ENCODE measurements around the gene CAPN1. TPM values are rescaled to one million over a fixed set of nuclear protein-coding genes. Genes with fewer than 3 reads are reported as not detected.

Gene CAPN1
- total RNA-seq, 1 experiment from 2014 or later: 256 TPM

- peaks cover 6% of the 10 kb centered on the region for H3K36me3 ChIP-seq (ENCODE audit: control insufficient read depth, insufficient read depth, low read length)
- H3K27ac ChIP-seq (ENCODE audit: low read length): no peak overlapping the region
- no peak for DNase-seq (ENCODE audit: low read depth, low spot score)
Observed at GRCh38 chr11:65206901-65207300, 25.2 kb downstream of the CAPN1 start.

More at GRCh38 chr11:65206901-65207300, 25.2 kb downstream of the CAPN1 start:
- intact Hi-C loops (cut with micrococcal nuclease; ENCODE audit: unreplicated experiment) (no loop called here), in situ Hi-C loops (cut with HindIII; ENCODE audit: low pct_unique_long_range_greater_than_20kb, low sequenced_read_pairs) (no loop called here)
- ChIA-PET CTCF (interaction anchor here (0.5 to 0.9 kb wide), 4 partner anchors 15 to 127 kb away, joined by 3 to 13 read pairs (median 6); partner anchors contain the start of gene DPF2), POLR2A (interaction anchor here (0.5 kb wide), 1 partner anchor 488 kb away, joined by 13 read pairs; no protein-coding TSS in a partner anchor)
- BruUV-seq (replicated peaks): no TSS peak
- Histone ChIP-seq H3K27me3 (ENCODE audit: control insufficient read depth, insufficient read depth, low read length) (no peaks in the 10 kb centered on the region), H3K4me1 (ENCODE audit: control insufficient read depth, insufficient read depth, low read length) (no peaks in the 10 kb centered on the region), H3K4me3 (ENCODE audit: low read depth in 2 of 2, low read length in 2 of 2) (no peak overlapping the region), H3K9me3 (ENCODE audit: control insufficient read depth, insufficient read depth, low read depth, low read length) (no peaks in the 10 kb centered on the region)
- ATAC-seq: no peak
- no peak for TF ChIP-seq CTCF (IDR thresholded peaks at IDR 0.05)
- TF ChIP-seq POLR2AphosphoS5 (IDR thresholded peaks at IDR 0.05; ENCODE audit: low read depth, low read length): no peak
- TF ChIP-seq REST (IDR thresholded peaks at IDR 0.05; ENCODE audit: insufficient read depth in 1 of 2, low read depth in 2 of 2, low read length in 1 of 2): no peak
- no peak for TF ChIP-seq SIN3A (IDR thresholded peaks at IDR 0.05; ENCODE audit: borderline replicate concordance, insufficient read depth, low read depth, low read length)
- TF ChIP-seq TCF7L2 (IDR thresholded peaks at IDR 0.05; ENCODE audit: low read depth, low read length): no peak

All from Panc1 (cell line).